Frontal cortex (tissue), 4 donors: ENCODE data around the gene TBC1D9. TPM values are rescaled to one million over a fixed set of nuclear protein-coding genes. Genes with fewer than 3 reads are reported as not detected.

Experiments used
- DNase-seq, 2 donors: peaks; one replicate each; pipeline ENCODE4 v3.0.0; 2012; ENCODE audit warnings: low spot score in 2 of 2
- FAIRE-seq: peaks from 2 replicates; lab custom pipeline; 2012; peaks lifted over from hg19 to GRCh38; lab: Jason Lieb, UNC
- total RNA-seq: library from RNA; depleted of rRNA; stranded (reverse); fragments of >200 nt; gene quantifications from one replicate; pipeline ENCODE4 v1.2.3, GENCODE V29; 2014
- donor health status: control.
- donor health status: control.
- donor health status: control.

The TBC1D9 gene
- total RNA-seq, 1 donor from 2014 or later, result 68.1 TPM

GRCh38 chr4:140726776-140727500, 29.2 kb downstream of the TBC1D9 start:
- FAIRE-seq, result no peak
- DNase-seq, result no peak

GRCh38 chr4:140725556-140725955, 30.6 kb downstream of the TBC1D9 start:
- FAIRE-seq (no peak), DNase-seq (no peak)

- FAIRE-seq, result no peak
- no peak for DNase-seq
Observed at GRCh38 chr4:140724760-140725159, 31.4 kb downstream of the TBC1D9 start.

- DNase-seq (no peak), FAIRE-seq (no peak)
Observed at GRCh38 chr4:140720387-140721304, 35.5 kb downstream of the TBC1D9 start.

GRCh38 chr4:140719686-140720085, 36.5 kb downstream of the TBC1D9 start:
- DNase-seq (no peak), FAIRE-seq (no peak)

- FAIRE-seq (no peak), DNase-seq (no peak)
Observed at GRCh38 chr4:140719022-140719421, 37.2 kb downstream of the TBC1D9 start.

- FAIRE-seq, result no peak
- DNase-seq, result no peak
Observed at GRCh38 chr4:140718241-140718952, 37.8 kb downstream of the TBC1D9 start.

GRCh38 chr4:140717313-140717712, 38.9 kb downstream of the TBC1D9 start:
- no peak for FAIRE-seq
- DNase-seq, result no peak

- DNase-seq (no peak), FAIRE-seq (no peak)
Observed at GRCh38 chr4:140715119-140715518, 41.1 kb downstream of the TBC1D9 start.

- DNase-seq, result no peak
- no peak for FAIRE-seq
Observed at GRCh38 chr4:140711910-140712309, 44.3 kb downstream of the TBC1D9 start.

- DNase-seq, result no peak
- no peak for FAIRE-seq
Observed at GRCh38 chr4:140710908-140711622, 45.1 kb downstream of the TBC1D9 start.

- DNase-seq (no peak), FAIRE-seq (no peak)
Observed at GRCh38 chr4:140707325-140707724, 48.9 kb downstream of the TBC1D9 start.

GRCh38 chr4:140706665-140707064, 49.5 kb downstream of the TBC1D9 start:
- no peak for FAIRE-seq
- DNase-seq, result no peak

GRCh38 chr4:140706276-140706625, 49.9 kb downstream of the TBC1D9 start:
- FAIRE-seq, result no peak
- no peak for DNase-seq

GRCh38 chr4:140705625-140706275, 50.4 kb downstream of the TBC1D9 start:
- DNase-seq (no peak), FAIRE-seq (no peak)

- no peak for FAIRE-seq
Observed at GRCh38 chr4:140704964-140705363, 51.2 kb downstream of the TBC1D9 start.

GRCh38 chr4:140704392-140704960, 51.7 kb downstream of the TBC1D9 start:
- DNase-seq (no peak), FAIRE-seq (no peak)

More at GRCh38 chr4:140704964-140705363, 51.2 kb downstream of the TBC1D9 start:
- no peak for DNase-seq

GRCh38 chr4:140703463-140703862, 52.7 kb downstream of the TBC1D9 start:
- DNase-seq (no peak), FAIRE-seq (no peak)
